HG03064 (cell line): ENCODE data around the gene TFCP2L1.
"Not testable (repeated sequence)": the region's sequence is repeated elsewhere in the genome, so short reads cannot be mapped to it uniquely, and the experiment has no call there.

ENCODE experiments used
- ATAC-seq: cut with Tn5 transposase; IDR thresholded peaks from one replicate; pipeline ENCODE4 v1.9.1; 2021; ENCODE audit warnings: low read depth; ENCODE audit not compliant: unreplicated experiment

The TFCP2L1 gene

GRCh38 chr2:121284463-121285449 is at the start of gene TFCP2L1:
TFCP2L1 (minus strand) TSS chr2:121285202; CDS start chr2:121285109, 93 bp downstream.
- ATAC-seq = no peak

GRCh38 chr2:121333834-121334558 is 49.0 kb upstream of the TFCP2L1 start:
- no peak for ATAC-seq

GRCh38 chr2:121333231-121333630 is 48.2 kb upstream of the TFCP2L1 start:
- ATAC-seq = no peak

GRCh38 chr2:121331324-121331723 is 46.3 kb upstream of the TFCP2L1 start:
- ATAC-seq = not testable (repeated sequence)

DNA sequence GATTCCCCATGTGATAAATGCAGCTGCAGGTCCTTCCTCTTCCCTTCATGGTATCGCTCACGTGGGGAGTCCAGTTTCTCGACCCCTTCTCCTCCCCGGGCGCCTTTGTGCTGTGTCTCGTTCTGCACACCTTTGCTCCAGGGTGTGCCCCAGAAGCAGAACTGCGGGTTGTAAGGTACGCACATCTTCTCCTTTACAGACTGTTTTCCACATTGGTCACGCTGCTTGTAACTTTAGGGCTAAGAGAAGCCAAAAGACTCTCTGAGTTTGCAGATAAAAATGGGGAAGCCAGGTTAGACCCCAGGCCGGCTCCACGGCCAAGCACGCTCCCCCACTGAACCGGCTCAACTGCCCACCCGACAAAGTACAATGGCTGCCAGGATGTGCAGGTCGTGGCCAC is 45.9 kb upstream of the TFCP2L1 start:
- no peak for ATAC-seq

DNA sequence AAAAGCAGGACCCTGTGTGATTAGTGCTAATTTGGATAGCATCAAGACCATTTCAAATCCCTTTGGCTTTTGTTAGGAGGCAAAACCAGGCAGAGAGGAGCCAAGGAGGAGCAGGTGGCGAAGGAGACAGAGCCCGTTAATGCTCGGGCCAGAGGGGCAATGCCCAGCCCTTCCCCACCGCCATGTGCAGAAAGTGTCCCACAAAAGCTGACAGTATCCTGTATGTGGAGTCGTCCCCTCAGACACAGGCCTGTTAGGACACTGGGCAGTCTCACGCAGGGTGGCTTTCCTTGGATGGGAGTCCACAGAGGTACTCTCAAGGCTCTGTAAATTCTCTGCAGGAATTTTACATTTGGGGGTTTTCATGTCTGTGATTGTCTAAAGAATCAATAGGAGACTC is 44.8 kb upstream of the TFCP2L1 start:
- ATAC-seq = no peak

DNA sequence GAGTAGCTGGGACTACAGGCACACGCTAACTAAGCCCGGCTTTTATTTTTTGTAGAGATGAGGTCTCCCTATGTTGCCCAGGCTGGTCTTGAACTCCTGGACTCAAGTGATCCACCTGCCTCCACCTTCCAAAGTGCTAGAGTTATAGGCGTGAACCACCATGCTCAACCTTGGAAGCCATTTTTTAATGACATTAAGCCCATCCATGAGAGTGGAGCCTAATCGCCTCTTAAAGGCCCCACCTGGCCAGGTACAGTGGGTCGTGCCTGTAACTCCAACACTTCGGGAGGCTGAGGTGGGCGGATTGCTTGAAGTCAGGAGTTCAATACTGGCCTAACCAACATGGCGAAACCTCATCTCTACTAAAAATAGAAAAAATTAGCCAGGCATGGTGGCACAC is 41.6 kb upstream of the TFCP2L1 start:
- no peak for ATAC-seq

- no peak for ATAC-seq
Measured at GRCh38 chr2:121324601-121325000, 39.6 kb upstream of the TFCP2L1 start.

GRCh38 chr2:121321476-121321875 is 36.5 kb upstream of the TFCP2L1 start:
- ATAC-seq = no peak

DNA sequence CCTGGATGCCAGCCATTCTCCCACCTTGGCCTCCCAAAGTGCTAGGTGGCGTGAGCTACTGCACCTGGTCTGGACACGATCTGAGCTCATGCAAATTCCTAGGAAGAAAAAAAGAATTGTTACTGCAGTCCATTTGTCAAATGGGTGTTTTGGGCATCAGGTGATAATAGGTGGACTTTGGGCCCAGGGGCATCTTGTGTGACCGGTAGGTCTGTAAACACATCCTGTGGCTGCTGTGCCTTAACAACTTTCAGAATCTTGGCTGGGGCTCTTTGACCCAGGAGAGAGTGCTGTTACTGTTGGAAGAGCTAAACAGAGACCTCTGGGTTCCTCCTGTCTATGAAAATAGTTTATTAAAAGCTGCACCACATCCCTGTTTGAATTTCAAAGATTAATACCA is 34.9 kb upstream of the TFCP2L1 start:
- ATAC-seq = no peak

DNA sequence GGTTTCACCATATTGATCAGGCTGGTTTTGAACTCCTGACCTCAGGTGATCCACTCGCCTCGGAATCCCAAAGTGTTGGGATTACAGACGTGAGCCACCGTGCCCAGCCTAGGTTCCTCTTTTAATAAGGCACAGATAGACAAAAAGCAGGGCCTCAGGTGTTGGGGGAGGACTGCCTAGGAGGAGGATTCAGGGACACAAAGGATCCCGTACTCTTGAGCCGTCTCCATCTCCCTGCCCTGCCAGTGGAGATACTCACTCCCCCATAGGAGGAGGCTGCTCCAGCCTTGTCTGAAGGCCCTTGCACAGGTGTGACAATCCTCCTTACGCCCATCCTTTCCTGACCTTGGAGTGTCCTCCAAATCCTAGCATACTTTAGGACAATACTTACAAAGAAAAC is 32.0 kb upstream of the TFCP2L1 start:
- ATAC-seq = no peak

GRCh38 chr2:121313701-121314100 is 28.7 kb upstream of the TFCP2L1 start:
- not testable (repeated sequence) for ATAC-seq

GRCh38 chr2:121309801-121310200 is 24.8 kb upstream of the TFCP2L1 start:
- ATAC-seq = no peak

DNA sequence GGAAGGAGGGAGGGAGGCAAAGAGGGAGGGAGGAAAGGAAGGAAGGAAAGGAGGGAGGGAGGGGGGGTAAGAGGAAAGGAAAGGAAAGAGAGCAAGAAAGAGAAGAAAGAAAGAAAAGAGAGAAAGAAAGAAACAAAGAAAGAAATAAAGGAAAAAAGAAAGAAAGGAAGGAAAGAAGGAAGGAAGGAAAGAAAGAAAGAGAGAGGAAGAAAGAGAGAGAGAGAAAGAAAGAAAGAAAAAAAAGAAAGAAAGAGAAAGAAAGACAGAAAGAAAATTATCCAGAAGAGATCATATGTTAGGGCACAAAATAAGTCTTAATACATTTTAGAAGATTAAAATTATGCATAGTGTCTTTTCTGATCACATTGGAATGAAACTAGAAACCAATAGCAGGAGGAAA is 24.3 kb upstream of the TFCP2L1 start:
- ATAC-seq = no peak

- ATAC-seq = no peak
Measured at GRCh38 chr2:121307048-121307447, 22.0 kb upstream of the TFCP2L1 start.

DNA sequence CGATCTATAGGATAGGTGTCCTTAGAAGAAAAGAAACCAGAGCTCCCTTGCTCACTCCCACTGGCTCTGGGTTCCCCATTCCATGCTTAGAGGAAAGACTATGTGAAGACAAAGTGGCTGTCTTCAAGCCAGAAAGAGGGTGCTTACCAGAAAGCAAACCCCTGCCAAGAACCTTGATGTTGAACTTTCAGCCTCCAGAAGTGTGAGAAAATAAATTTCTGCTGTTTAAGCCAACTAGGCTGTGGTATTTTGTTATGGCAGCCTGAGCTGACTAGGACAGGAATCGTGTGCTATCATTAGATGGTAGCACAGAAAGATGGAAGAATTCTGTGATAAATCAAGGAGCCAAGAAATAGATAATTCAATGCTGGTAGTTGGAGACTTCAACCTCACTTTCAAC is 19.9 kb upstream of the TFCP2L1 start:
- ATAC-seq = no peak

DNA sequence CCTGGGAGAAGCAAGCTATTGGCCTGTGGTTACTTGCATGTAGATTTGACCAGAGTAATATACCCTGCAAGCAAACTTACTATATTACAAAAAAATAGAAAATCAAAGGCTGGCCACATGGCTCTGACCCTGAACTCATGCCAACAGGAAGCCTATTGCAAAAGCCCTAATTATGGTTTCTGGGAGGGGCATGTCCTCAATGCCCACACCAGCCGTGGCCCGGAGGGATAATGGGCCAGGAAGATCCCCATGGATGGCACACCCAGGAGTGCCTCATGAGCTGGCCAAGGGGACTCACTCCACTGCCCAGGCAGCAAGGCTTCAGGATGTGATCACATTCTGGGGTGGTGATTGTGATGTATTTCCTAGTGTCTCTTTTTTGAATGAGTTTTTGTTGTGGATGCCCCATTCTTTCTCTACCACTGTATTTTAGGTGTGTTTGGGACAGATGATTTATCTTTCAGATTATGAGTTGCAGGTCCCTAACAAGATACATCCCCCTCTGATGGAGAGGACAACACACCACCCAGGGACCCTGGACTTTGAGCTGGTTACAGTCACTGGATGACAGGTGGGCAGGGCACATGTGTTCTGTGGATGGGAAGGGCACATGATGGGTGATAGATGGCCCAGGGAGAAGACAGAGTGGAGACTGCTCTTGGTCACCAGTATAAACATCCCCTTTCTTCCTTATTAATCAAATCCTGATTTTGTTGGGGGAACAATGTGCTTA is 18.7 kb upstream of the TFCP2L1 start:
- ATAC-seq = no peak

GRCh38 chr2:121301190-121301589 is 16.2 kb upstream of the TFCP2L1 start:
- ATAC-seq = not testable (repeated sequence)

GRCh38 chr2:121298476-121298875 is 13.5 kb upstream of the TFCP2L1 start:
- no peak for ATAC-seq

- not testable (repeated sequence) for ATAC-seq
Measured at GRCh38 chr2:121297866-121298265, 12.9 kb upstream of the TFCP2L1 start.
